Vagina (tissue), 2 donors: ENCODE data around the gene SLC34A3.

Experiments used
- CTCF ChIP-seq, 3 experiments: fragments of 450-650 bp in 2 of 3; fragments of 200-600 bp in 1 of 3; sonication (generic) in 1 of 3; IDR thresholded peaks; one replicate each; pipeline ENCODE4 v1.5.1; 2017 to 2019; ENCODE audit warnings: antibody characterized with exemption in 3 of 3, mild to moderate bottlenecking in 2 of 3, moderate library complexity in 2 of 3
- POLR2A ChIP-seq, 2 donors: fragments of 450-650 bp; IDR thresholded peaks; one replicate each; pipeline ENCODE4 v1.6.1; 2017; ENCODE audit warnings: antibody characterized with exemption in 2 of 2, mild to moderate bottlenecking in 2 of 2, moderate library complexity in 2 of 2
- POLR2AphosphoS5 ChIP-seq, 2 donors: sonication (generic); formaldehyde crosslinking; IDR thresholded peaks; one replicate each; pipeline ENCODE4 v1.9.0; 2017; ENCODE audit warnings: antibody characterized with exemption in 2 of 2, mild to moderate bottlenecking in 2 of 2, low read depth in 1 of 2; ENCODE audit not compliant: insufficient read depth in 1 of 2

DNA sequence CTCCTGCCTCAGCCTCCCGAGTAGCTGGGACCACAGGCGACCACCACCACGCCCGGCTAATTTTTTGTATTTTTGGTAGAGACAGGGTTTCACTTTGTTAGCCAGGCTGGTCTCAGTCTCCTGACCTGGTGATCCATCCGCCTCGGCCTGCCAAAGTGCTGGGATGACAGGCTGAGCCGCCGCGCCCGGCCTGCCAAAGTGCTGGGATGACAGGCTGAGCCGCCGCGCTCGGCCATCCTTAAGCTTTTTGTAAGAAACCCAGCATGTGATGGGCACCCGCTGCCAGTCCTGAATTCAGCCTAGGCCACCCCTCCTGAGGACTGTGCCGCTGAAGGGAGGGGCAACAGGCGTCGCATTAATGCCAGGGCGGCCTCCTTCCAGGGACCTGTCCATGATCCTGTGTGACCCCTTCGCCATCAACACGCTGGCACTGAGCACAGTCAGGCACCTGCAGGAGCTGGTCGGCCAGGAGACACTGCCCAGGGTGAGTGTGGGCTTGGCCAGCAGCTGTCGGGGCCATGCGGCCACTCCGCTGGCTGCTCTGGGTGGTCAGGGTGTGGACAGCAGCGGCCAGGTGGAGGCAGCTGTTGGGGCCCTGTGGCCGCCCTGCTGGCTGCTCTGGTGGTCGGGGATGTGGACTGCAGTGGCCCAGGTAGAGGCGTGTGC, 34.9 kb downstream of the SLC34A3 start:
- TF ChIP-seq CTCF (IDR thresholded peaks at IDR 0.05) (no peak), POLR2A (IDR thresholded peaks at IDR 0.05) (no peak), POLR2AphosphoS5 (IDR thresholded peaks at IDR 0.05; ENCODE audit: insufficient read depth in 1 of 2, low read depth in 1 of 2) (no peak)
